GM18951 (cell line): ENCODE data around the gene NUP214.

ENCODE experiments used
- POLR2A ChIP-seq: IDR thresholded peaks from 4 replicates; pipeline ENCODE4 v1.6.1; 2011; ENCODE audit warnings: mild to moderate bottlenecking; ENCODE audit not compliant: insufficient read length, insufficient read depth; ENCODE audit errors: extremely low read depth
- in situ Hi-C: fragments of 300-500 bp; cut with MboI; formaldehyde crosslinking; loops from one replicate; pipeline ENCODE4 v1.12.0; 2022; ENCODE audit warnings: low sequenced_read_pairs, mixed read lengths, inconsistent platforms; ENCODE audit not compliant: unreplicated experiment

NUP214 gene

DNA sequence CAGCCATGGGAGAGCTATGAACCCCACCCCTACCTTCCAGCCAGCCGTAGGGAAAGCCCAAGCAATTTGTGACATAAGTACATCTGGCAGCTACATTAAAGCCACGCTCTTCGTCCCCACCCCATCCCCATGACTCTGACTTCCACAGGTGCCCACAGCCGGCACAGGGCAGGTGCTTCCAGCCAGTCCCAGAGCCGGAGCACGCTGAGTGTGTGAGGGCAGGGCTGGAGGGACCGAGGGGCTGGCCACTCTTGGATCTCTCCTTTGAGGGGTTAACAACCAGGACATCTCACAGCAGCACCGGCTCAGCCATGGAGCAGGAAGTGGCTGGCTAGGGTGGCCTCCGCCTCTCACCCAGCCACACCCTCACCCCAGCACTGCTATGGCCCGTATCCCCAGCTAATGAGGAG is 153.3 kb downstream of the NUP214 start:
- in situ Hi-C loops = no loop called here

DNA sequence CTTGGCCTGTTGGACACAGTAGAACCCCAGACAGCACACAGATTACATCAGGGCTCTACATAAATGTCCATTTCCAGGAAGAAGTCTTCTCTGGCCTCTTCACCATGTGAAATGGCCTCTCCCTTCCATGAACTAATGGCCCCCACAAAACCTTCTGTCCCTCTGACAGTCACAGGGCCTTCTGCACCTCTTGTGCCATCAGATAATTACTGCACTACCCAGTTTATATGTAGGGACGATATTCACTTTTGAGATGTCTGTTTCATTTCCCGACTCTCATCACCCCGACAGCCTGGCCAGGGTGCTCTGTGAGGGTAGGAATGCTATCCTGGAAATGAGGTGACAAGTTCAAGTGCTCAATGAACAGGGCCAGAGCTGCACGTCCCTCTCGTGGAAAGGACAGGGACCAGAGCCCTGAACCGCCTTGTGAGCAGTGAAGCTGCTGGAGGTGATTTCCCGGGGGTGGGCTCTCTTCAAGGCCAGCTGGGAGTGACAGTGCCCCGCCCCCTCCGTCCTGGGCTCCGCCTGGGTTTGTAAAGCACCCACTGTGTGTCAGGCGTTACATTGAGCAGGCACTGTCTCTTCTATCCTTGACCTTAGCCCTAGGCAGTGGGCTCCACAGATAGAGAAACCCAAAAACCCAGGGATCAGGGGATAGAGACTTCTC is 153.9 kb downstream of the NUP214 start:
- TF ChIP-seq POLR2A = no peak
- in situ Hi-C loops = no loop called here

More for the DNA sequence above, 153.3 kb downstream of the NUP214 start:
- TF ChIP-seq POLR2A = no peak

DNA sequence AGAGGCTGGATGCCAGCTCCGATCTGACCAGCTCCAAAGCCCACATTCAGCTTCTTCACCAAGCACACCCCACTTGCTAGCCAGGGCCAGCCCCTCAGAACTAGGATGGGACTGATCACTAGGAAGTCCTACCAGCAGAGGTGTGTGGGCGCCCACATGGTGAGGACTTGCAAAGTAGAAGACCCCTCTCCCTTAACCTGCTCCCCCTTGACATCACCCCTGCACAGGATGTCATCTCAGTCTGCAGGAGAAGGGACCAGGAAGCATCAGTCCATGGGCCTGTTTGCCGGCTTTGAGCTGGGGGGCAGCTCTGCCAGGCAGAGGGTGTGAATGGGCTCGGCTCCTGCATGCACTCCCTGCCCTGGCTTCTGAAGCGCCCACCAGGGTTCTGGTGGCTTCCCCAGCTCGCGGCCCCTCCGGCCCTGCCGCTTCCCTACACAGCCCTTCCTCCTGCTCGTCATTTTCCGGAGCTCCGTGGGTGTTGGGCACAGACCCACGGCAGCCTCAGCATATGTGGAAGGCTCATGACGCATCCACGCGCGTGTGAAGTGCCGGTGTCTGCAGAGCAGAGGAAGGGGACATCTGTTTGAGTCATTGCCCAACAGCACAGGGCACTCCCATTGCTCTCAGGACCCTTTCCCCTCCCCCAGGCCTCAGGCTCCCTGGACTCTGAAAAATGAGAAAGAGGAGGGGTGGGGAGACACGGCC is 154.6 kb downstream of the NUP214 start:
- in situ Hi-C loops = no loop called here
- TF ChIP-seq POLR2A = no peak

DNA sequence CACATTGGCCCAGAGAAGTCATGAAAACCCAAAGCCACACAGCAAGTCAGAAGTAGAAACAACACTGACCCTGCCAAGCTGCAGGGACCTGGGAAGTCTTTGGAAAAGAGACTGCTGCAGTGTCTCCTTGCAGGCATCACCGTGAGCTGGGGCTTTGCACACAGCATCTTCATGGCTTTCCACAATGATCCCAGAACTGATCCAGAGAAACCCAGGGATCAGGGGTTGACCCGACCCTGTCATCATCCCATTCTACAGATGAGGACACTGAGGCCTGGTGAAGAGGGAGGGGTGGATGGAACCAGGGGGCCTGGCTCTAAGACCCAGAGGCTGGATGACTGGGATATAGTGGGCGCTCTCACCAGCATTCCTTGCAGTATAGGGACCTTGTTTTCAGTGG is 155.3 kb downstream of the NUP214 start:
- TF ChIP-seq POLR2A = no peak
- in situ Hi-C loops = no loop called here

DNA sequence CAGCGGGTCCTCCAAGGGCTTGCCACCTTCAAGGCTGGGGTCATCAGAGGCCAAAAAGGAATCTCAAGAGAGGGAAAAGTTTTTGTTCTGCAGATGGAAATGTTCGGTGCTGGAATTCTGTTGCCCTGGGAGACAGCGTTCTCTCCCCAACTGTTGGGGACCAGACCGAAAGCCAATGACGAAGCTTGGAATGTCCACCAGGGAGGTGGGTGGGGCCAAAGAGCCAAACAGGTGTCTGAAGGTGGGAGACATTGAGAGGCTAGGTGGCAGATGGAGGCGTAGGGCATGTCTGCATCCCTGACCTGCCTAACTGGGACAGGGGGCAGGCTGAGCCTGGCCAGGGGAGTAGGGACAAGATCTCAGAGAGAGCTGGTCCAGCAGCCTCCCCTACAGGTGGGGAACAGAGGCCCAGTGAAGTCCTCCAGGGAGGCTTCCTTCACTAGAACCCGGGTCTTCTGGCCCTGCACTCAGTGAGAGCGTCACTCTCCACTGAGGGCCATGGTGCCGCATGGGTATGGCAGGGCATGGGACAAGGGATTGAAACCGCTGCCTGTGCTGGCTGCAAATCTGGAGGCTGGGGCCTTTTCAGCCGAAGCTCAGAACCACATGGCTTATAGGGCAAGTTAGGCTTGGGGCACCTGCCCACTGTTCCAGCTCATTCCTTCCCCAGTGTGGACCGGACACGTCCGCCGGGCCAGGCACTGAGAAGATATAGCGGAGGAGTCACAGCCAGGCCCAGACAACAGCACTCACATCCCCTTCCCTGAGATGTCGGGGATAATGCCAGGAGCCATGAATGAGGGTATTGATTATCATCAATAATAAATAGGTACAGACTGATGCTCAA is 156.0 kb downstream of the NUP214 start:
- no peak for TF ChIP-seq POLR2A
- in situ Hi-C loops = no loop called here

DNA sequence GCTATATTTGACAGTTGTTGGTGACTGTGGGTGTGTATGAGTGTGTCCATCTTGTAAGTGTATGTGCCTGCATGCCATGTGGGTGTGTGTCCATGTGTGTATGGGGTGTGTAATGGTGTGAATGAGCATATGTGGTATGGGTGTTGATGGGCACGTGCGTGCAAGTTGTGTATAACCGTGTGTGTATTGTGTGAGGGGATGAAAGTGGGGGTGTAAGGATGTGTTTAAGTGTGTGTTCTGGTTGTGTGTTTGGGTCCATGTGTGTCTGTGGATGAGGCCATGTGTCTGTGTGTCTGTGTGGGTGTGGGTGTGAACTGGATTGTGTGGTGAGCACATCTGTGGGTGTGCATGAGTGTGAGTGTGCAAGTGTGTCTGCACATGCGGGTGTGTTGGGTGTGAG is 156.8 kb downstream of the NUP214 start:
- no peak for TF ChIP-seq POLR2A
- in situ Hi-C loops = no loop called here

DNA sequence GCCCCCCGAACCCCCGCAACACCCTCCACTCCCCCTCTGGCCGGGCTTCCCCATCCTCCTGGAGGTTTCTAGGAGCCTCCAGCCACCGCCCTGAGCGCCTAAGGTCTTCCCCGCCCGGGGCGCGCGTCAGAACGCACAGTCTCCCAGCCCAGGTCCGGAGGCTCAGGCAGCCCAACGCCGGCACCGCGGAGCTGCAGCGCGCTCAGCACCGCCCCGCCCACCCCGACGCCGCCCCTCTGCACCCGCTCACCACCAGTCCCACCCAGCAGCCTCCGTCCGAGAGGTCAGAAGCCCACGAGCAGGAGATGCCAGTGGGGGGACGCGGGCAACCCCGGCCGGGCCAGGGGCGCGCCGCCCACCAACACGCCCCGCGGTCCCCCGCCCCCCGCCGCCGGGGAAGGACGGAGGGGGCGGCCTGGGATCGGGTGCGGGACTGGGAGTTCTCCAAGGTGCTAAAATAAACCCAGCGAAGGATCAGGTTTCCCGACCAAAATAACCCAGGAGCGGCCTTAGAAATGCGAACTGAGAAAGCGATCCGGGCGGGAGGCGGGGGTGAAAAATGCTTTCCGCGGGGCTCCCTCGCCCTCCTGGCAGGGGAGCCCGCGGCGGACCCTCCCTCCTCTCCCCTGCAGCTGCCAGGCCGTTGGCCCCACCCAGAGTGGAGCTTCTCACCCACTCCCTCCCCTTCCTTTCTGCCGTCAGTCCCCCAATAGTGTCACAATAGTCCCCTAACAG is 157.5 kb downstream of the NUP214 start:
- in situ Hi-C loops = no loop called here
- TF ChIP-seq POLR2A = no peak
